Sigmoid colon (tissue), 4 donors: ENCODE measurements around the gene DENND4B.

ENCODE experiments used
- CTCF ChIP-seq, 4 experiments: fragments of 450-650 bp in 3 of 4; fragments of 200-600 bp in 1 of 4; IDR thresholded peaks; one replicate each; pipeline ENCODE4 v1.5.1; 2016 to 2019; ENCODE audit warnings: antibody characterized with exemption in 4 of 4, mild to moderate bottlenecking in 3 of 4, moderate library complexity in 2 of 4
- EP300 ChIP-seq, 4 donors: sonication (generic); formaldehyde crosslinking; IDR thresholded peaks; one replicate each; pipeline ENCODE4 v1.6.1; 2017; ENCODE audit warnings: antibody characterized with exemption in 4 of 4
- POLR2A ChIP-seq, 2 donors: fragments of 450-650 bp; IDR thresholded peaks; one replicate each; pipeline ENCODE4 v1.6.1; 2016; ENCODE audit warnings: antibody characterized with exemption in 2 of 2, mild to moderate bottlenecking in 2 of 2, moderate library complexity in 2 of 2
- POLR2AphosphoS5 ChIP-seq, 4 donors: sonication (generic); formaldehyde crosslinking; IDR thresholded peaks; one replicate each; pipeline ENCODE4 v1.6.1; 2017; ENCODE audit warnings: antibody characterized with exemption in 4 of 4

- TF ChIP-seq POLR2A (IDR thresholded peaks at IDR 0.05) (no peak), EP300 (IDR thresholded peaks at IDR 0.05) (no peak), CTCF (IDR thresholded peaks at IDR 0.05) (no peak), POLR2AphosphoS5 (IDR thresholded peaks at IDR 0.05) (no peak)
Observed at GRCh38 chr1:153978274-153978909, 31.9 kb upstream of the DENND4B start.
